ENCODE results near the gene RTEL1.

- no peak for TF ChIP-seq POLR2A (IDR thresholded peaks at IDR 0.05; ENCODE audit: extremely low read depth, insufficient read length)
- TF ChIP-seq MAX (IDR thresholded peaks at IDR 0.05; ENCODE audit: low read depth, low read length), result no peak
- no peak for TF ChIP-seq CTCF (IDR thresholded peaks at IDR 0.05; ENCODE audit: low read depth, low read length)
- no peak for TF ChIP-seq MYC (IDR thresholded peaks at IDR 0.05; ENCODE audit: low read depth, low read length)
Measured at GRCh38 chr20:63688228-63689045, 30.3 kb downstream of the RTEL1 start.

All from NB4 (cell line).